ENCODE measurements around the gene SST. TPM values are rescaled to one million over a fixed set of nuclear protein-coding genes. Genes with fewer than 3 reads are reported as not detected.

SST gene
- total and polyA plus RNA-seq, 2 of the 13 experiments (the other 11 are each of a cell fraction or from before 2014, with no cell fraction given) = not detected

- TF ChIP-seq ZSCAN22 (CRISPR knock-in tag; IDR thresholded peaks at IDR 0.05) = no peak
- TF ChIP-seq ZBTB1 (CRISPR knock-in tag; IDR thresholded peaks at IDR 0.05; ENCODE audit: borderline replicate concordance) = no peak
- TF ChIP-seq ZBTB44 (CRISPR knock-in tag; IDR thresholded peaks at IDR 0.05) = no peak
- no peak for TF ChIP-seq SPEN (CRISPR knock-in tag; IDR thresholded peaks at IDR 0.05; ENCODE audit: low read depth)
- peak; percentile 62; the same call in 1 of the 2 replicates for TF ChIP-seq FOXJ3 (CRISPR knock-in tag; IDR thresholded peaks at IDR 0.05; ENCODE audit: borderline replicate concordance)
- TF ChIP-seq ARID3A (IDR thresholded peaks at IDR 0.05; ENCODE audit: low read depth, low read length) = peak; percentile 73
- TF ChIP-seq ZNF343 (CRISPR knock-in tag; IDR thresholded peaks at IDR 0.05) = no peak
- no peak for TF ChIP-seq ZBTB49 (CRISPR knock-in tag; IDR thresholded peaks at IDR 0.05; ENCODE audit: borderline replicate concordance)
- TF ChIP-seq ZNF761 (CRISPR knock-in tag; conservative IDR thresholded peaks at IDR 0.05) = no peak
- TF ChIP-seq MYPOP (CRISPR knock-in tag; IDR thresholded peaks at IDR 0.05) = peak; percentile 78; the same call in 1 of the 2 replicates
- TF ChIP-seq HNF1B (CRISPR knock-in tag; IDR thresholded peaks at IDR 0.05) = peak; percentile 94
- peak; percentile 79; the same call in 1 of the 2 replicates for TF ChIP-seq NCOR1 (IDR thresholded peaks at IDR 0.05; ENCODE audit: borderline replicate concordance, low read length)
- peak; percentile 56 for TF ChIP-seq TEAD3 (CRISPR knock-in tag; optimal IDR thresholded peaks at IDR 0.05; ENCODE audit: borderline replicate concordance)
- TF ChIP-seq E2F5 (CRISPR knock-in tag; conservative IDR thresholded peaks at IDR 0.05) = no peak
- TF ChIP-seq JARID2 (CRISPR knock-in tag; IDR thresholded peaks at IDR 0.05; ENCODE audit: insufficient replicate concordance) = no peak
- TF ChIP-seq ZNF530 (CRISPR knock-in tag; IDR thresholded peaks at IDR 0.05; ENCODE audit: low read depth) = no peak
- no peak for TF ChIP-seq MAFF (IDR thresholded peaks at IDR 0.05; ENCODE audit: low read depth, low read length)
These were observed 49.6 kb upstream of the SST start (continued) for GRCh38 chr3:187719628-187720336.

Data from HepG2 (cell line).